ENCODE measurements around the gene RFX7.
"Not testable (repeated sequence)": the region's sequence is repeated elsewhere in the genome, so short reads cannot be mapped to it uniquely, and the experiment has no call there.

RFX7 gene

GRCh38 chr15:56205061-56205876 is 38.4 kb downstream of the RFX7 start:
- no peak for DNase-seq (ENCODE audit: low read depth in 2 of 2)

GRCh38 chr15:56203312-56203922 is 40.3 kb downstream of the RFX7 start:
- not testable (repeated sequence) for DNase-seq (ENCODE audit: low read depth in 2 of 2)

- DNase-seq (ENCODE audit: low read depth in 2 of 2) = no peak
Measured at GRCh38 chr15:56202701-56203100, 41.0 kb downstream of the RFX7 start.

GRCh38 chr15:56199038-56199437 is 44.6 kb downstream of the RFX7 start:
- DNase-seq (ENCODE audit: low read depth in 2 of 2) = no peak

- no peak for DNase-seq (ENCODE audit: low read depth in 2 of 2)
Measured at GRCh38 chr15:56194035-56194434, 49.6 kb downstream of the RFX7 start.

GRCh38 chr15:56192659-56193442 is 50.8 kb downstream of the RFX7 start:
- DNase-seq (ENCODE audit: low read depth in 2 of 2) = no peak

- DNase-seq (ENCODE audit: low read depth in 2 of 2) = no peak
Measured at GRCh38 chr15:56187665-56188064, 56.0 kb downstream of the RFX7 start.

- DNase-seq (ENCODE audit: low read depth in 2 of 2) = no peak
Measured at GRCh38 chr15:56185980-56186379, 57.7 kb downstream of the RFX7 start.

GRCh38 chr15:56184516-56184915 is 59.2 kb downstream of the RFX7 start:
- DNase-seq (ENCODE audit: low read depth in 2 of 2) = no peak

- no peak for DNase-seq (ENCODE audit: low read depth in 2 of 2)
Measured at GRCh38 chr15:56180851-56181250, 62.8 kb downstream of the RFX7 start.

- no peak for DNase-seq (ENCODE audit: low read depth in 2 of 2)
Measured at GRCh38 chr15:56176996-56177395, 66.7 kb downstream of the RFX7 start.

- DNase-seq (ENCODE audit: low read depth in 2 of 2) = no peak
Measured at GRCh38 chr15:56175788-56176187, 67.9 kb downstream of the RFX7 start.

GRCh38 chr15:56174649-56175048 is 69.0 kb downstream of the RFX7 start:
- DNase-seq (ENCODE audit: low read depth in 2 of 2) = no peak

- DNase-seq (ENCODE audit: low read depth in 2 of 2) = no peak
Measured at GRCh38 chr15:56168394-56168793, 75.3 kb downstream of the RFX7 start.

GRCh38 chr15:56165234-56165633 is 78.4 kb downstream of the RFX7 start:
- DNase-seq (ENCODE audit: low read depth in 2 of 2) = no peak

GRCh38 chr15:56160966-56161365 is 82.7 kb downstream of the RFX7 start:
- DNase-seq (ENCODE audit: low read depth in 2 of 2) = no peak

- DNase-seq (ENCODE audit: low read depth in 2 of 2) = no peak
Measured at GRCh38 chr15:56156877-56157276, 86.8 kb downstream of the RFX7 start.

GRCh38 chr15:56155278-56155677 is 88.4 kb downstream of the RFX7 start:
- DNase-seq (ENCODE audit: low read depth in 2 of 2) = not testable (repeated sequence)

- not testable (repeated sequence) for DNase-seq (ENCODE audit: low read depth in 2 of 2)
Measured at GRCh38 chr15:56154768-56155167, 88.9 kb downstream of the RFX7 start.

GRCh38 chr15:56150204-56150603 is 93.5 kb downstream of the RFX7 start:
- no peak for DNase-seq (ENCODE audit: low read depth in 2 of 2)

- no peak for DNase-seq (ENCODE audit: low read depth in 2 of 2)
Measured at GRCh38 chr15:56148064-56148463, 95.6 kb downstream of the RFX7 start.

- DNase-seq (ENCODE audit: low read depth in 2 of 2) = no peak
Measured at GRCh38 chr15:56146756-56147155, 96.9 kb downstream of the RFX7 start.

- DNase-seq (ENCODE audit: low read depth in 2 of 2) = no peak
Measured at GRCh38 chr15:56128081-56128480, 115.6 kb downstream of the RFX7 start.

All from stimulated activated CD8-positive, alpha-beta memory T cell treated with anti-CD3 and anti-CD28 coated beads, Interleukin-15, amount 100 ng/mL, for 4 hours (primary cell).